Heart right ventricle (tissue), 16 donors: ENCODE results near the gene ITPR2. TPM values are rescaled to one million over a fixed set of nuclear protein-coding genes. Genes with fewer than 3 reads are reported as not detected.
"Not testable (repeated sequence)": the region's sequence is repeated elsewhere in the genome, so short reads cannot be mapped to it uniquely, and the experiment has no call there.

Experiments used
- ATAC-seq, 8 donors: fragments of 200-7000 bp; cut with Tn5 transposase; one replicate each; pipeline ENCODE4 v1.9.1; 2020; ENCODE audit warnings: mild to moderate bottlenecking in 8 of 8, moderate library complexity in 8 of 8, moderate number of reproducible peaks in 1 of 8
- DNase-seq, 2 donors: peaks; one replicate each; pipeline ENCODE4 v3.0.0-alpha.2; 2020
- H3K27ac ChIP-seq, 10 donors: fragments of 200-600 bp; sonication (generic) in 2 of 10; one replicate each; pipeline versions ENCODE4 v1.5.0 to v1.8.0; 2020 to 2022; ENCODE audit warnings: mild to moderate bottlenecking in 3 of 10
- H3K27me3 ChIP-seq, 7 donors: fragments of 200-600 bp; one replicate each; pipeline ENCODE4 v1.8.0; 2021 to 2022; ENCODE audit warnings: mild to moderate bottlenecking in 2 of 7
- H3K36me3 ChIP-seq, 9 donors: fragments of 200-600 bp; sonication (generic) in 1 of 9; one replicate each; pipeline versions ENCODE4 v1.5.0 to v1.8.0; 2020 to 2022; ENCODE audit warnings: mild to moderate bottlenecking in 2 of 9
- H3K4me1 ChIP-seq, 9 donors: fragments of 200-600 bp; sonication (generic) in 1 of 9; one replicate each; pipeline versions ENCODE4 v1.5.0 to v1.8.0; 2020 to 2022; ENCODE audit warnings: mild to moderate bottlenecking in 4 of 9
- H3K4me3 ChIP-seq, 10 donors: fragments of 200-600 bp; sonication (generic) in 2 of 10; one replicate each; pipeline versions ENCODE4 v1.5.0 to v1.8.0; 2020 to 2022; ENCODE audit warnings: mild to moderate bottlenecking in 7 of 10, moderate library complexity in 2 of 10
- H3K9me3 ChIP-seq, 11 donors: fragments of 200-600 bp in 10 of 11; sonication (generic) in 2 of 11; one replicate each; pipeline versions ENCODE4 v1.5.0 to v1.8.0; 2013 to 2022; ENCODE audit warnings: mild to moderate bottlenecking in 2 of 11, control low read depth in 1 of 11, moderate library complexity in 1 of 11
- WGBS, 2 donors: extraction: QIAGEN DNeasy Blood & Tissue Kit; methylation state at CpG; one replicate each; pipeline ENCODE4 v1.1.7; 2013; ENCODE audit warnings: inconsistent platforms in 1 of 2; 5-methylcytosine and 5-hydroxymethylcytosine counted together
- intact Hi-C, 10 donors: fragments of 100-400 bp; cut with DNase I; formaldehyde crosslinking; loops; one replicate each; pipeline versions ENCODE4 v1.11.1 to v1.14.2; 2022
- polyA plus RNA-seq, 2 donors: library from polyadenylated mRNA; stranded (reverse); fragments of 200-250 nt; gene quantifications; one replicate each; pipeline ENCODE4 v1.2.3, GENCODE V29; 2013
- total RNA-seq, 10 donors: library from RNA; stranded (reverse); fragmentation: NEBNext Ultra II Directional in 3 of 10; extraction: Animal tissue kit (Norgen Biotek cat#: 25700) in 3 of 10; gene quantifications; one replicate each; pipeline versions ENCODE4 v1.2.1 to v1.2.4, GENCODE V29; 2021 to 2023
- TF ChIP-seq, protein P1 (sequence below), 9 donors: fragments of 200-600 bp; sonication (generic) in 2 of 9; IDR thresholded peaks; one replicate each; pipeline versions ENCODE4 v1.5.0 to v1.8.0; 2021 to 2022; ENCODE audit warnings: antibody characterized with exemption in 9 of 9, mild to moderate bottlenecking in 5 of 9, moderate library complexity in 1 of 9
- donor health status: Arrhythmogenic right ventricular cardiomyopathy.
- donor health status: ischemic (EF 13 %, LVEDD 7.1; RV severe dilation, severe dysfunction).
- donor health status: healthy with polysubstance abuse.
- donor health status: DM: no; HTN: yes; CAD: no.
- donor health status: DM: no; HTN: no; CAD: no.
- donor health status: ischemic (EF 25% LVEDD 6.9; RV normal size, moderate dysfunction).
- donor health status: ischemic (EF 25% LVEDD 5.7; RV mildly dilated, moderate dysfunction).
- donor health status: healthy.
- donor health status: DM: yes; HTN: yes; CAD: no.
- donor health status: Ischemic cardiomyopathy.
- donor health status: ischemic (EF 35%, LVEDD 5.7; RV mildly dilated, moderate dysfunction).
- donor health status: nonischemic (EF 11% LVEDD 7.7; RV severe dilation, severe dysfunction).
- donor health status: DM: yes; HTN: yes; CAD: no.
- donor health status: PGD.
- donor health status: ischemic (EF 29% LVEDD 5.4; RV normal size, mild dysfunction).
- donor health status: nonischemic (EF 23%, LVEDD 6.1; RV moderate dilation, normal function).

Gene ITPR2
- total and polyA plus RNA-seq, 12 donors: 2.0 to 18.9 (median 14.3) TPM

GRCh38 chr12:26786491-26786864, 46.5 kb downstream of the ITPR2 start:
- TF ChIP-seq, protein P1, sequence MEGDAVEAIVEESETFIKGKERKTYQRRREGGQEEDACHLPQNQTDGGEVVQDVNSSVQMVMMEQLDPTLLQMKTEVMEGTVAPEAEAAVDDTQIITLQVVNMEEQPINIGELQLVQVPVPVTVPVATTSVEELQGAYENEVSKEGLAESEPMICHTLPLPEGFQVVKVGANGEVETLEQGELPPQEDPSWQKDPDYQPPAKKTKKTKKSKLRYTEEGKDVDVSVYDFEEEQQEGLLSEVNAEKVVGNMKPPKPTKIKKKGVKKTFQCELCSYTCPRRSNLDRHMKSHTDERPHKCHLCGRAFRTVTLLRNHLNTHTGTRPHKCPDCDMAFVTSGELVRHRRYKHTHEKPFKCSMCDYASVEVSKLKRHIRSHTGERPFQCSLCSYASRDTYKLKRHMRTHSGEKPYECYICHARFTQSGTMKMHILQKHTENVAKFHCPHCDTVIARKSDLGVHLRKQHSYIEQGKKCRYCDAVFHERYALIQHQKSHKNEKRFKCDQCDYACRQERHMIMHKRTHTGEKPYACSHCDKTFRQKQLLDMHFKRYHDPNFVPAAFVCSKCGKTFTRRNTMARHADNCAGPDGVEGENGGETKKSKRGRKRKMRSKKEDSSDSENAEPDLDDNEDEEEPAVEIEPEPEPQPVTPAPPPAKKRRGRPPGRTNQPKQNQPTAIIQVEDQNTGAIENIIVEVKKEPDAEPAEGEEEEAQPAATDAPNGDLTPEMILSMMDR (IDR thresholded peaks at IDR 0.05): no peak
- peak in 3 of 8 donors; percentile 25 to 28 (median 25) for ATAC-seq
- Histone ChIP-seq H3K27me3 (no peaks in the 10 kb centered on the region), H3K9me3 (no peaks in the 10 kb centered on the region), H3K4me3 (no peak overlapping the region), H3K27ac (peak overlapping the region in 9 of 10 donors; percentile 11 to 68 (median 55)), H3K36me3 (peaks cover 0 to 6% (median 0%) of the 10 kb centered on the region in 9 donors), H3K4me1 (peaks cover 4 to 59% (median 20%) of the 10 kb centered on the region in 9 donors)
- intact Hi-C loops: no loop called here
- DNase-seq: no peak
- WGBS, 2 donors: 82 to 87% methylated on average over 3 of the region's 3 CpGs

- DNase-seq, intact Hi-C loops, H3K9me3 ChIP-seq, H3K36me3 ChIP-seq, ATAC-seq, H3K27me3 ChIP-seq, H3K27ac ChIP-seq, H3K4me3 ChIP-seq: not testable (repeated sequence)
- H3K4me1 ChIP-seq: peaks cover 4 to 35% (median 15%) of the 10 kb centered on the region in 9 donors
- 81 to 91% methylated on average over 2 of the region's 3 CpGs for WGBS, 2 donors
Measured at GRCh38 chr12:26783816-26784379, 49.1 kb downstream of the ITPR2 start.

- Histone ChIP-seq H3K36me3 (peaks cover 0 to 11% (median 0%) of the 10 kb centered on the region in 9 donors), H3K9me3 (peaks cover 0 to 5% (median 0%) of the 10 kb centered on the region in 11 donors), H3K27me3 (no peaks in the 10 kb centered on the region), H3K27ac (no peak overlapping the region), H3K4me1 (peaks cover 4 to 28% (median 15%) of the 10 kb centered on the region in 9 donors), H3K4me3 (no peak overlapping the region)
- ATAC-seq (no peak), DNase-seq (no peak)
- TF ChIP-seq, protein P1 (IDR thresholded peaks at IDR 0.05): no peak
- intact Hi-C loops: no loop called here
- 78 to 90% methylated on average over 1 of the region's 1 CpG for WGBS, 2 donors
Measured at GRCh38 chr12:26783131-26783526, 49.9 kb downstream of the ITPR2 start.

GRCh38 chr12:26782372-26783130, 50.4 kb downstream of the ITPR2 start:
- TF ChIP-seq, protein P1 (IDR thresholded peaks at IDR 0.05): no peak
- peaks cover 0 to 11% (median 5%) of the 10 kb centered on the region in 11 donors for H3K9me3 ChIP-seq
- no peak overlapping the region for H3K4me3 ChIP-seq
- peaks cover 0 to 11% (median 0%) of the 10 kb centered on the region in 9 donors for H3K36me3 ChIP-seq
- 83 to 94% methylated on average over 3 of the region's 3 CpGs for WGBS, 2 donors
- DNase-seq: no peak
- no peak for ATAC-seq
- no peak overlapping the region for H3K27ac ChIP-seq
- H3K4me1 ChIP-seq: peaks cover 4 to 24% (median 11%) of the 10 kb centered on the region in 9 donors
- intact Hi-C loops: no loop called here
- H3K27me3 ChIP-seq: no peaks in the 10 kb centered on the region

DNA sequence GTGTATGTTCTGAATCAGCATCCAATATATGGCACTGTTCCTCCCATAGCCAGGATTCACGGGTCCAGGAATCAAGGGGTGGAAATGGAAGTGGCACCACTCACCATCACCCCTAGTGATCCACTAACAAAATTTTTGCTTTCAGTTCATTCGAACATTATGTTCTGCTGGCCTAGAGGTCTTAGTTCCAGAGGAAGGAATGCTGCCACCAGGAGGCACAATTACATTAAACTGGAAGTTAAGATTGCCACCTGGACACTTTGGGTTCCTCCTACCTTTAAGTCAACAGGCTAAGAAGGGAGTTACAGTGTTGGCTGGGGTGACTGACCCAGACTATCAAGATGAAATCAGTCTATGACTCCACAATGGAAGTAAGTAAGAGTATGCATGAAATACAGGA, 52.3 kb downstream of the ITPR2 start:
- H3K27me3 ChIP-seq, DNase-seq, intact Hi-C loops, ATAC-seq, H3K27ac ChIP-seq, H3K4me3 ChIP-seq: not testable (repeated sequence)
- peaks cover 0 to 11% (median 0%) of the 10 kb centered on the region in 9 donors for H3K36me3 ChIP-seq
- peaks cover 0 to 12% (median 0%) of the 10 kb centered on the region in 9 donors for H3K4me1 ChIP-seq
- H3K9me3 ChIP-seq: peaks cover 0 to 26% (median 18%) of the 10 kb centered on the region in 11 donors
- 95 to 96% methylated on average over 2 of the region's 2 CpGs for WGBS, 2 donors

- Histone ChIP-seq H3K9me3 (peaks cover 0 to 26% (median 18%) of the 10 kb centered on the region in 11 donors), H3K36me3 (peaks cover 0 to 11% (median 0%) of the 10 kb centered on the region in 9 donors), H3K4me1 (peaks cover 0 to 15% (median 0%) of the 10 kb centered on the region in 9 donors)
- WGBS, 2 donors: 93 to 95% methylated on average over 5 of the region's 5 CpGs
- intact Hi-C loops, H3K27me3 ChIP-seq, DNase-seq, H3K27ac ChIP-seq, ATAC-seq, H3K4me3 ChIP-seq: not testable (repeated sequence)
Measured at GRCh38 chr12:26778173-26778775, 54.7 kb downstream of the ITPR2 start.
